Body of pancreas (tissue), 4 donors: ENCODE data around the gene KDR.

Experiments
- POLR2A ChIP-seq, 3 donors: fragments of 450-650 bp; IDR thresholded peaks; one replicate each; pipeline ENCODE4 v1.6.1; 2016; ENCODE audit warnings: antibody characterized with exemption in 3 of 3, mild to moderate bottlenecking in 2 of 3
- TF ChIP-seq, protein P1 (sequence below), 7 experiments: fragments of 450-650 bp in 4 of 7; fragments of 200-600 bp in 3 of 7; sonication (generic) in 3 of 7; IDR thresholded peaks; one replicate each; pipeline ENCODE4 v1.5.1; 2016 to 2019; ENCODE audit warnings: antibody characterized with exemption in 7 of 7

DNA sequence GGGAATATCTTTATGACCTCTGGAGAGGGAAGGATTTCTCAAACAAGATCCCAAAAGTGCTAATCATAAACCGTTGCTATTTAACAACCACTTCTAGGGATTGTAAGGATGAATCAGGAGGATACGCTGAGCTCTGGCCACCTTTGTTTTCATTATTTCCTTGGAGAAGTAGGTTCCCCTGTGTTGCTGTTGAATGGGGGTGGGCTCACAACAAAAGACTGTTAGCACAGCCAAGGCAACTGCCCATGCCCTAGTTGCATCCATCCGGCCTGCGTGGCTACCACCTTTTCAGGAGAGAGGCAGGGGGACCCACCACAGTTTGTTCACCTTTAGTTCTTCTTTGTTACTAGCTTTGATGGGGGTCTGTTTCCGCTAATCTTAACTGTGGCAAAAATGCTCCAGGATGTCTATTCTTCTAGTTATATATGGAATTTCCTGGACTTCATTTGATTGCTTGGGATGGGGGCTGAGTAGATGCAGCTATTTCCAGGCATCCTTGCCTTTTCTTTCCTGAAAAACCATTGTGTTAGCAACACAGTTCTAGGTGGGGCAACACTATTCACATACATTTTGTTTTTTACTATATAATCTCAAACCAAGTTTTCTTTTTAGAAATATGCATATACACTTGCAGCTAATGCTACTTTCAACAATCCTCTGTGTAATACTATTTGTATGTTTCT lies 95.4 kb downstream of the KDR start:
- TF ChIP-seq, protein P1, sequence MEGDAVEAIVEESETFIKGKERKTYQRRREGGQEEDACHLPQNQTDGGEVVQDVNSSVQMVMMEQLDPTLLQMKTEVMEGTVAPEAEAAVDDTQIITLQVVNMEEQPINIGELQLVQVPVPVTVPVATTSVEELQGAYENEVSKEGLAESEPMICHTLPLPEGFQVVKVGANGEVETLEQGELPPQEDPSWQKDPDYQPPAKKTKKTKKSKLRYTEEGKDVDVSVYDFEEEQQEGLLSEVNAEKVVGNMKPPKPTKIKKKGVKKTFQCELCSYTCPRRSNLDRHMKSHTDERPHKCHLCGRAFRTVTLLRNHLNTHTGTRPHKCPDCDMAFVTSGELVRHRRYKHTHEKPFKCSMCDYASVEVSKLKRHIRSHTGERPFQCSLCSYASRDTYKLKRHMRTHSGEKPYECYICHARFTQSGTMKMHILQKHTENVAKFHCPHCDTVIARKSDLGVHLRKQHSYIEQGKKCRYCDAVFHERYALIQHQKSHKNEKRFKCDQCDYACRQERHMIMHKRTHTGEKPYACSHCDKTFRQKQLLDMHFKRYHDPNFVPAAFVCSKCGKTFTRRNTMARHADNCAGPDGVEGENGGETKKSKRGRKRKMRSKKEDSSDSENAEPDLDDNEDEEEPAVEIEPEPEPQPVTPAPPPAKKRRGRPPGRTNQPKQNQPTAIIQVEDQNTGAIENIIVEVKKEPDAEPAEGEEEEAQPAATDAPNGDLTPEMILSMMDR (IDR thresholded peaks at IDR 0.05), result no peak
- TF ChIP-seq POLR2A (IDR thresholded peaks at IDR 0.05), result no peak
